Measurements from ENCODE around the gene GULP1.

GULP1 gene

GRCh38 chr2:188526701-188527100 is 235.0 kb downstream of the GULP1 start:
- peaks cover 28% of the 10 kb centered on the region for H3K36me3 Mint-ChIP-seq (ENCODE audit: low read depth)
- TF ChIP-seq CTCF (IDR thresholded peaks at IDR 0.05) = no peak
- H3K9me3 Mint-ChIP-seq = no peaks in the 10 kb centered on the region
- peaks cover 6% of the 10 kb centered on the region for H3K4me1 Mint-ChIP-seq
- no peak overlapping the region for H3K4me3 Mint-ChIP-seq
- no peak for DNase-seq
- peaks cover 3% of the 10 kb centered on the region for H3K27me3 Mint-ChIP-seq (ENCODE audit: low read depth, poor library complexity)
- H3K27ac Mint-ChIP-seq = peak overlapping the region; percentile 47

- no peak for TF ChIP-seq CTCF (IDR thresholded peaks at IDR 0.05)
- Mint-ChIP-seq H3K27me3 (ENCODE audit: low read depth, poor library complexity) (no peaks in the 10 kb centered on the region), H3K4me1 (peaks cover 6% of the 10 kb centered on the region), H3K36me3 (ENCODE audit: low read depth) (peaks cover 29% of the 10 kb centered on the region), H3K27ac (peak overlapping the region; percentile 47), H3K4me3 (no peak overlapping the region), H3K9me3 (no peaks in the 10 kb centered on the region)
- DNase-seq = no peak
Measured at GRCh38 chr2:188527141-188527540, 235.5 kb downstream of the GULP1 start.

- H3K36me3 Mint-ChIP-seq (ENCODE audit: low read depth) = peaks cover 34% of the 10 kb centered on the region
- no peak overlapping the region for H3K4me3 Mint-ChIP-seq
- peaks cover 6% of the 10 kb centered on the region for H3K4me1 Mint-ChIP-seq
- H3K27ac Mint-ChIP-seq = no peak overlapping the region
- no peaks in the 10 kb centered on the region for H3K27me3 Mint-ChIP-seq (ENCODE audit: low read depth, poor library complexity)
- no peaks in the 10 kb centered on the region for H3K9me3 Mint-ChIP-seq
- DNase-seq = no peak
- TF ChIP-seq CTCF (IDR thresholded peaks at IDR 0.05) = no peak
Measured at GRCh38 chr2:188527581-188527993, 235.9 kb downstream of the GULP1 start.

- Mint-ChIP-seq H3K4me3 (no peak overlapping the region), H3K36me3 (ENCODE audit: low read depth) (peaks cover 50% of the 10 kb centered on the region), H3K27me3 (ENCODE audit: low read depth, poor library complexity) (no peaks in the 10 kb centered on the region), H3K9me3 (no peaks in the 10 kb centered on the region), H3K4me1 (peaks cover 6% of the 10 kb centered on the region), H3K27ac (no peak overlapping the region)
- DNase-seq = no peak
- no peak for TF ChIP-seq CTCF (IDR thresholded peaks at IDR 0.05)
Measured at GRCh38 chr2:188529710-188530109, 238.0 kb downstream of the GULP1 start.

- Mint-ChIP-seq H3K27ac (no peak overlapping the region), H3K4me3 (no peak overlapping the region), H3K4me1 (no peaks in the 10 kb centered on the region), H3K27me3 (ENCODE audit: low read depth, poor library complexity) (no peaks in the 10 kb centered on the region), H3K9me3 (peaks cover 12% of the 10 kb centered on the region), H3K36me3 (ENCODE audit: low read depth) (peaks cover 53% of the 10 kb centered on the region)
- TF ChIP-seq CTCF (IDR thresholded peaks at IDR 0.05) = no peak
- DNase-seq = no peak
Measured at GRCh38 chr2:188534875-188535274, 243.2 kb downstream of the GULP1 start.

GRCh38 chr2:188551671-188552070 is 260.0 kb downstream of the GULP1 start:
- peaks cover 15% of the 10 kb centered on the region for H3K36me3 Mint-ChIP-seq (ENCODE audit: low read depth)
- H3K4me1 Mint-ChIP-seq = no peaks in the 10 kb centered on the region
- DNase-seq = no peak
- H3K27me3 Mint-ChIP-seq (ENCODE audit: low read depth, poor library complexity) = no peaks in the 10 kb centered on the region
- no peak for TF ChIP-seq CTCF (IDR thresholded peaks at IDR 0.05)
- peaks cover 5% of the 10 kb centered on the region for H3K9me3 Mint-ChIP-seq
- H3K4me3 Mint-ChIP-seq = no peak overlapping the region
- H3K27ac Mint-ChIP-seq = no peak overlapping the region
